MCF 10A (cell line): ENCODE results near the gene AFDN. TPM values are rescaled to one million over a fixed set of nuclear protein-coding genes. Genes with fewer than 3 reads are reported as not detected.

Experiments used
- BruUV-seq: library from RNA; stranded (reverse); fragments of 400-500 nt; replicated peaks from 2 replicates; lab custom pipeline; 2021; lab: Mats Ljungman, UMichigan
- CTCF ChIA-PET: fragments of 300-600 bp; sonication (Branson Sonifier 250); formaldehyde crosslinking; extraction: SDS; loops from one replicate; lab custom pipeline; 2021; ENCODE audit warnings: antibody characterized with exemption, inconsistent platforms; lab: Yijun Ruan, JAX
- POLR2A ChIA-PET: fragments of 300-600, 350-650 bp; sonication (Branson Sonifier 250); formaldehyde crosslinking; extraction: SDS; loops from one replicate; lab custom pipeline; 2020; ENCODE audit warnings: antibody characterized with exemption, inconsistent platforms; lab: Yijun Ruan, JAX
- DNase-seq: peaks from one replicate; pipeline ENCODE4 v3.0.0-alpha.2; 2018; ENCODE audit not compliant: unreplicated experiment
- H3K27ac Mint-ChIP-seq: one replicate; pipeline ENCODE4 v1.8.0; 2022; ENCODE audit warnings: mild to moderate bottlenecking, low read depth, mixed read lengths; ENCODE audit not compliant: unreplicated experiment
- H3K27me3 Mint-ChIP-seq: one replicate; pipeline ENCODE4 v1.8.0; 2022; ENCODE audit warnings: mixed read lengths; ENCODE audit not compliant: insufficient read depth, unreplicated experiment
- H3K36me3 Mint-ChIP-seq: one replicate; pipeline ENCODE4 v1.8.0; 2022; ENCODE audit warnings: mild to moderate bottlenecking, moderate library complexity, mixed read lengths; ENCODE audit not compliant: insufficient read depth, unreplicated experiment
- H3K4me1 Mint-ChIP-seq: one replicate; pipeline ENCODE4 v1.8.0; 2022; ENCODE audit warnings: mixed read lengths; ENCODE audit not compliant: insufficient read depth, unreplicated experiment
- H3K4me3 Mint-ChIP-seq: one replicate; pipeline ENCODE4 v1.8.0; 2022; ENCODE audit warnings: mild to moderate bottlenecking, moderate library complexity, mixed read lengths; ENCODE audit not compliant: unreplicated experiment
- H3K9me3 Mint-ChIP-seq: one replicate; pipeline ENCODE4 v1.8.0; 2022; ENCODE audit warnings: mixed read lengths; ENCODE audit not compliant: unreplicated experiment
- intact Hi-C: fragments of 100-400 bp; cut with micrococcal nuclease; formaldehyde crosslinking; loops from 2 replicates; pipeline ENCODE4 v1.14.1; 2022
- total RNA-seq: library from RNA; stranded (reverse); gene quantifications from 2 replicates; pipeline ENCODE4 v1.2.3, GENCODE V29; 2022
- TF ChIP-seq, protein P1 (sequence below): fragments of 200-600 bp; IDR thresholded peaks from one replicate; pipeline ENCODE4 v1.8.0; 2022; ENCODE audit warnings: antibody characterized with exemption, mild to moderate bottlenecking; ENCODE audit not compliant: unreplicated experiment

The AFDN gene
- total RNA-seq, 1 experiment from 2014 or later = 115 TPM

DNA sequence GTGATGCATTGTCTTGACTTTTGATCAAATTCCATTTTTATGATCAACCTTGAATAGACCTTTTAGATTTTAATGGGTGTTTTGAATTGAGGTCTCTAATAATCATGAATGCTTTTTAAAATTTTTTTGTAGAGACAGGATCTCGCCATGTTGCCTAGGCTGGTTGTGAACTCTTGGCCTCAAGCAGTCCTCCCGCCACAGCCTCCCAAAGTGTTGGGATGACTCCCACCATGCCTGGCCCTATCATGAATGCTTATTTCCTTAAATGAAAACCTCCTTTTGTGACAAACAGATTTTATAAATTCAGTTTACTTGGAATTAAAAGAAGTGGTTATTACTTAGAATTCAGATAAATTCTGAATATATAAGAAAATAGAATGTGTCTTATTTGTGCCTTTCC lies 110.6 kb downstream of the AFDN start:
- intact Hi-C loops = no loop called here
- POLR2A ChIA-PET = no interaction called here
- TF ChIP-seq, protein P1, sequence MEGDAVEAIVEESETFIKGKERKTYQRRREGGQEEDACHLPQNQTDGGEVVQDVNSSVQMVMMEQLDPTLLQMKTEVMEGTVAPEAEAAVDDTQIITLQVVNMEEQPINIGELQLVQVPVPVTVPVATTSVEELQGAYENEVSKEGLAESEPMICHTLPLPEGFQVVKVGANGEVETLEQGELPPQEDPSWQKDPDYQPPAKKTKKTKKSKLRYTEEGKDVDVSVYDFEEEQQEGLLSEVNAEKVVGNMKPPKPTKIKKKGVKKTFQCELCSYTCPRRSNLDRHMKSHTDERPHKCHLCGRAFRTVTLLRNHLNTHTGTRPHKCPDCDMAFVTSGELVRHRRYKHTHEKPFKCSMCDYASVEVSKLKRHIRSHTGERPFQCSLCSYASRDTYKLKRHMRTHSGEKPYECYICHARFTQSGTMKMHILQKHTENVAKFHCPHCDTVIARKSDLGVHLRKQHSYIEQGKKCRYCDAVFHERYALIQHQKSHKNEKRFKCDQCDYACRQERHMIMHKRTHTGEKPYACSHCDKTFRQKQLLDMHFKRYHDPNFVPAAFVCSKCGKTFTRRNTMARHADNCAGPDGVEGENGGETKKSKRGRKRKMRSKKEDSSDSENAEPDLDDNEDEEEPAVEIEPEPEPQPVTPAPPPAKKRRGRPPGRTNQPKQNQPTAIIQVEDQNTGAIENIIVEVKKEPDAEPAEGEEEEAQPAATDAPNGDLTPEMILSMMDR = no peak
- no peak overlapping the region for H3K4me3 Mint-ChIP-seq
- CTCF ChIA-PET = no interaction called here
- H3K27ac Mint-ChIP-seq = no peak overlapping the region
- H3K9me3 Mint-ChIP-seq = no peaks in the 10 kb centered on the region
- no TSS peak for BruUV-seq
- H3K27me3 Mint-ChIP-seq = no peaks in the 10 kb centered on the region
- peaks cover 19% of the 10 kb centered on the region for H3K36me3 Mint-ChIP-seq
- no peak for DNase-seq
- peaks cover 6% of the 10 kb centered on the region for H3K4me1 Mint-ChIP-seq

DNA sequence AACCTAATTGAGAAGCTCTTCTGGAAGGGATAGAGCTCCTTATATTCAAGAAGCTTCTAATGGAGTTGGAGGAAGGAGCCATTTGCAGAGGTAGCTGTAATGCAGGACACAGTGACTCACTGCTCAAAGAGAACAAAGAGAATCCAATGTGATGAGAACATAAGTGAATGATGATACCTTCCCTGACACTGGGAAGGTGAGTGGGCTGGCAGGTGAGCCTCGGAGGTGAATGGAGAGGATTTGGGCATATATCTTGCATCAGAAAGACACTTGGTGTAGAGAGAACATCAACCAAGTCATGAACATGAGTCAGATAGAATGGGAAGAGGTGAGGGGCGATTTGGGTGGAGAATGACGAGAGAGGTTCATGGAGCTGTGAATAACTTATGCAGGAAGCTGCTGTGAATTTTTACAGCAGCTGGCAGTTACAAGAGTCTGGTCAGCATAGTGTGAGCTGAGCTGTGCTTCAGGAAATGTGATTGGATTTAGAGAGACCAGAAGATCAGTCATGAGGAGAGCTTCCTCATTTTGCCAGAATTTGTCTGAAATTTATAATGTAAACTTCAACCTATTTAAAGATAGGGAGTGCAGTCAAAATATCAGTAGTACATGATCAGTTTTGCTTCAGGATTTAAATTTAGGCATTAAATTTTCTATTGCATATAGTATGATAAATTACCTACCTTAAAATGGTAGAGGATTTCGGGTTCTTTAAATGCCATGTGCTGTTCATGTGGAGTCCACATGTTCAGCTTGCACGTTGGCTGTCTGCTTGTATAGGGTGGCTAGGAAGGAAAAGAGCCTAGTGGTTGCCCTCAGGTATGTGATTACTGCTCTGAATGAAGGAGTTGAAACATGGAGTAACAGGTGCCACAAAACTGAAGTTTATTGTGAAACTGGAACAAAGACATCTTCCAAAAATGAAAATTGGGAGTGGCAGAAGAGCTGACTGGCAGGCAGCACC lies 111.5 kb downstream of the AFDN start:
- H3K27me3 Mint-ChIP-seq = no peaks in the 10 kb centered on the region
- H3K27ac Mint-ChIP-seq = no peak overlapping the region
- H3K36me3 Mint-ChIP-seq = peaks cover 27% of the 10 kb centered on the region
- no TSS peak for BruUV-seq
- no peaks in the 10 kb centered on the region for H3K9me3 Mint-ChIP-seq
- peaks cover 6% of the 10 kb centered on the region for H3K4me1 Mint-ChIP-seq
- no peak overlapping the region for H3K4me3 Mint-ChIP-seq
- TF ChIP-seq, protein P1 = no peak
- intact Hi-C loops = no loop called here
- peak; percentile 34 for DNase-seq
- CTCF ChIA-PET = interaction anchor here (0.6 kb wide), 1 partner anchor 29 kb away, joined by 4 read pairs; no protein-coding TSS in a partner anchor
- POLR2A ChIA-PET = no interaction called here

DNA sequence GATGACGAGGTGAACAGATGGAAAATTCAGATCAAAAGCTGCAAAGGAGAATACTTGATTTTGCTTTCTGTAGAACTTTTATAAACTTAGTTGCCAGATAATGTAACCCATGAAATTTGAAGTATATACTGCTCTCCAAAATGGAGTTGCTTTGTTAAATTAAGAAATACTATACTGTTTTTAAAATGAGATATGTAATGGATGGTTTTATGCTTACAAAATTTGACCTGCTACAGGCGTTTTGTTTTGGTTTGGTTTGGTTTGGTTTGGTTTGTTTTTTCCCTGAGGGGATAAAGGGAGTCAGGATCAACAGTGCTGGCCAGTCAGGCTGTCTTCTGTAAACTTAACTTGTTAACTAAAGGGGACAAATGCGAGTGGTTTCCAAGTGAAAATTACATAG lies 115.1 kb downstream of the AFDN start:
- H3K27ac Mint-ChIP-seq = no peak overlapping the region
- POLR2A ChIA-PET = no interaction called here
- no peaks in the 10 kb centered on the region for H3K27me3 Mint-ChIP-seq
- TF ChIP-seq, protein P1 = no peak
- H3K4me3 Mint-ChIP-seq = no peak overlapping the region
- BruUV-seq = no TSS peak
- peaks cover 36% of the 10 kb centered on the region for H3K36me3 Mint-ChIP-seq
- CTCF ChIA-PET = no interaction called here
- peaks cover 6% of the 10 kb centered on the region for H3K4me1 Mint-ChIP-seq
- intact Hi-C loops = no loop called here
- no peaks in the 10 kb centered on the region for H3K9me3 Mint-ChIP-seq
- DNase-seq = no peak

DNA sequence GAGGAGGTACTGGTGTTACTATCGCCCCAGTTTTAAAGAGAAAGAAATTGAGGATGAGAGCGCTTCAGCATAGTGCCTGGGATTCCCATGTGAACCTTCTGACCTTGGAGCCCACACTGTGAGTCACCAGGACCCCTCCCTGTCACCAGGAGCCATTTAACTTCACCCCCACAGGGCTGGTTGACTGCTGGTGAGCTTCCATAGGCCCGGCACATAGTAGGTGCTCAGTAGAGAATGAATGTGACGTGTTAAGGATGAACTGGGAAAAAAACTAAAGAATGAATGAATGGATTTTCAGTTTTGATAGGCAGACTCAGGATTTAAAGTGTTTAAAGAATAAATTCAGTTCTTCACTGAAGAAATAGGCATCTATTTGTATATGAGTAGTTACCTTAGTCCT lies 117.4 kb downstream of the AFDN start:
- ChIA-PET POLR2A (no interaction called here), CTCF (interaction anchor here (0.9 kb wide), 1 partner anchor 8 kb away, joined by 3 read pairs; no protein-coding TSS in a partner anchor)
- no peaks in the 10 kb centered on the region for H3K27me3 Mint-ChIP-seq
- TF ChIP-seq, protein P1 = no peak
- H3K4me3 Mint-ChIP-seq = no peak overlapping the region
- intact Hi-C loops = no loop called here
- no peak overlapping the region for H3K27ac Mint-ChIP-seq
- no TSS peak for BruUV-seq
- no peak for DNase-seq
- no peaks in the 10 kb centered on the region for H3K9me3 Mint-ChIP-seq
- H3K36me3 Mint-ChIP-seq = peaks cover 53% of the 10 kb centered on the region
- H3K4me1 Mint-ChIP-seq = no peaks in the 10 kb centered on the region
